Tibial artery (tissue), 4 donors: ENCODE results near the gene COP1.

ENCODE experiments used
- DNase-seq, 2 donors: peaks; one replicate each; pipeline ENCODE4 v3.0.0-alpha.2; 2019
- H3K27ac ChIP-seq, 2 donors: fragments of 200-600 bp; sonication (generic) in 1 of 2; 1 replicate in 1 of 2; 2 replicates in 1 of 2; pipeline ENCODE4 v1.5.1; 2018 to 2019; ENCODE audit warnings: mild to moderate bottlenecking in 1 of 2
- H3K27me3 ChIP-seq, 2 donors: fragments of 200-600 bp; sonication (generic) in 1 of 2; one replicate each; pipeline versions ENCODE4 v1.5.1 to v1.6.0; 2016 to 2019
- H3K36me3 ChIP-seq, 3 donors: fragments of 200-600 bp; sonication (generic) in 2 of 3; one replicate each; pipeline ENCODE4 v1.5.1; 2016 to 2019; ENCODE audit warnings: mild to moderate bottlenecking in 2 of 3
- H3K4me1 ChIP-seq, 4 donors: fragments of 200-600 bp; sonication (generic) in 2 of 4; 1 replicate in 3 of 4; 2 replicates in 1 of 4; pipeline ENCODE4 v1.5.1; 2016 to 2019
- H3K4me3 ChIP-seq, 2 donors: fragments of 200-600 bp; sonication (generic) in 1 of 2; 1 replicate in 1 of 2; 2 replicates in 1 of 2; pipeline ENCODE4 v1.5.1; 2018 to 2019; ENCODE audit warnings: mild to moderate bottlenecking in 2 of 2
- H3K9me3 ChIP-seq, 3 donors: fragments of 200-600 bp; sonication (generic) in 1 of 3; one replicate each; pipeline ENCODE4 v1.5.1; 2016 to 2019
- intact Hi-C: fragments of 100-400 bp; cut with DNase I; formaldehyde crosslinking; loops from one replicate; pipeline ENCODE4 v1.15.0; 2023; ENCODE audit warnings: low total_unique reads
- TF ChIP-seq, protein P1 (sequence below), 2 experiments: fragments of 200-600 bp in 1 of 2; fragments of 450-650 bp in 1 of 2; IDR thresholded peaks; one replicate each; pipeline ENCODE4 v1.5.1; 2017 to 2019; ENCODE audit warnings: antibody characterized with exemption in 2 of 2, mild to moderate bottlenecking in 1 of 2, moderate library complexity in 1 of 2

The COP1 gene

DNA sequence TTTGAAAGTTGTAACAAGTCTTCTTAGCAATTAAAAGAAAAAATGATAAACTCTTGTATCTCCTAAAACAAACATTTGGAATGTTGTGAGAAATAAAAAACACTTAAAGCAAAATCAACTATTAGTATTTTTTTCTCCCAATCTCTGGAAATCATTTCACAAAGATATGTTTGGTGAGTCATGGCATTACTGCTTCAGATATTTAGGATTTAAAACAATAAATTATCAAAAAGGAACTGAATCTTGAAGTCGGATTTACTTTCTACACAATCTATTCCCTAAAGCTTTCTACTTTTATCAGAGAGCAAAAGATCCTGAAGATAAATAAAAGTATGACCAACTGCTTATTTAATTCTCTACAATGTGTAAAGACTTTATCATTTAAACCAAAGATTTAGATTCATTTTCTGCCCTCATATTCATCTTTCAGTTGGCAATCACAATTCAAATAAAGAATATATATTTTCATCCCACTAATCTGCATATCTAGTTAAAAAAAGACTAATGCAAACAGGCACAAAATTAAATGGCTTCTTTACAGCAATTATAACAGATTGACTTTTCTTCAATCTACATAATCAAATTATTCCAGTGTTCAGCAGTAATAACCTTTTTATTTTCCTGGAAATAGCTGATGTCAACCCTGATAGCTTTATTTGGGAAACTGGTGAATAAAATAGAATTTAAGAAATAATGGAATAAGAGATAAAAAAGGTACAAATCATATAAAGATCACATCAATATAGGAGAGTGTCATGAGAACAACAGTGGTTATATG, 230.0 kb downstream of the COP1 start:
- peaks cover 0 to 43% (median 10%) of the 10 kb centered on the region in 4 donors for H3K4me1 ChIP-seq
- TF ChIP-seq, protein P1, sequence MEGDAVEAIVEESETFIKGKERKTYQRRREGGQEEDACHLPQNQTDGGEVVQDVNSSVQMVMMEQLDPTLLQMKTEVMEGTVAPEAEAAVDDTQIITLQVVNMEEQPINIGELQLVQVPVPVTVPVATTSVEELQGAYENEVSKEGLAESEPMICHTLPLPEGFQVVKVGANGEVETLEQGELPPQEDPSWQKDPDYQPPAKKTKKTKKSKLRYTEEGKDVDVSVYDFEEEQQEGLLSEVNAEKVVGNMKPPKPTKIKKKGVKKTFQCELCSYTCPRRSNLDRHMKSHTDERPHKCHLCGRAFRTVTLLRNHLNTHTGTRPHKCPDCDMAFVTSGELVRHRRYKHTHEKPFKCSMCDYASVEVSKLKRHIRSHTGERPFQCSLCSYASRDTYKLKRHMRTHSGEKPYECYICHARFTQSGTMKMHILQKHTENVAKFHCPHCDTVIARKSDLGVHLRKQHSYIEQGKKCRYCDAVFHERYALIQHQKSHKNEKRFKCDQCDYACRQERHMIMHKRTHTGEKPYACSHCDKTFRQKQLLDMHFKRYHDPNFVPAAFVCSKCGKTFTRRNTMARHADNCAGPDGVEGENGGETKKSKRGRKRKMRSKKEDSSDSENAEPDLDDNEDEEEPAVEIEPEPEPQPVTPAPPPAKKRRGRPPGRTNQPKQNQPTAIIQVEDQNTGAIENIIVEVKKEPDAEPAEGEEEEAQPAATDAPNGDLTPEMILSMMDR (IDR thresholded peaks at IDR 0.05) = no peak
- no peak overlapping the region for H3K27ac ChIP-seq
- H3K4me3 ChIP-seq = no peak overlapping the region
- DNase-seq = no peak
- intact Hi-C loops = no loop called here
- H3K36me3 ChIP-seq = peaks cover 0 to 4% (median 4%) of the 10 kb centered on the region in 3 donors
- H3K9me3 ChIP-seq = peaks cover 0 to 10% (median 0%) of the 10 kb centered on the region in 3 donors
- H3K27me3 ChIP-seq = no peaks in the 10 kb centered on the region

GRCh38 chr1:175969231-175969630, 237.9 kb downstream of the COP1 start:
- Histone ChIP-seq H3K9me3 (no peaks in the 10 kb centered on the region), H3K27ac (no peak overlapping the region), H3K4me1 (peaks cover 0 to 10% (median 0%) of the 10 kb centered on the region in 4 donors), H3K36me3 (peaks cover 0 to 10% (median 8%) of the 10 kb centered on the region in 3 donors), H3K27me3 (no peaks in the 10 kb centered on the region), H3K4me3 (no peak overlapping the region)
- TF ChIP-seq, protein P1 (IDR thresholded peaks at IDR 0.05) = no peak
- intact Hi-C loops = no loop called here
- no peak for DNase-seq

DNA sequence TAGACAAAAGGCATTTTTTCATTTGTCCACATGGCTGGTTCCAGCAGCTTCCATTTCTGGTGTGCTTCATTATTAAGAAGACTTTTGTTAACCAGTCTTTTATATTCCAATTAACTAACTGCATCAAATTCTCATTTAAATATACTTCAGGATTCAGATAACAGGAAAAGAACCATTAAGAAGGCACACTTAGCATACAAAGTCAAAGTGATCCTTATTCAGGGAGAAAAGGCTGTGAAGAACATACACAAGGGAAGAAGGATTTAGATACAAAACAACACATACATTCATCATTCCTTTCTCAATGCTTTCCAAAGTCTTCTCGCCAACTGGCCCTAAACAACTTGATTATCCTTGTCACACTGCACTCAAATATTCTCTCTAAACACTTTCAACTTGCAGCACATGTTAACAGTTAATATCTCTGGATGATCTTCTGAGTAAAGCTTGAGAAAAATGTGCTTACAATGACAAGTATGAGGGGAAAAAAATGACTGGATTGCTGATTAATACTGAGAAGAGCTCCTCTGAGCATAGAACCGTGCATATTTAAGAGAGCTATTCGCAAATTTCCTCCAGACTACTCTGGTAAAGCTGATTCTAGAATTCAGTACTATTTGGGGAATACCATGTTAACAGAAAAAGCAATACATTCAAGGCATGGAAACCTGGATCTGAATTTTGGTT, 238.5 kb downstream of the COP1 start:
- TF ChIP-seq, protein P1 (IDR thresholded peaks at IDR 0.05) = no peak
- Histone ChIP-seq H3K36me3 (peaks cover 0 to 10% (median 8%) of the 10 kb centered on the region in 3 donors), H3K27me3 (no peaks in the 10 kb centered on the region), H3K4me1 (peaks cover 0 to 10% (median 0%) of the 10 kb centered on the region in 4 donors), H3K27ac (no peak overlapping the region), H3K4me3 (no peak overlapping the region), H3K9me3 (no peaks in the 10 kb centered on the region)
- intact Hi-C loops = no loop called here
- DNase-seq = no peak

GRCh38 chr1:175963740-175964139, 243.3 kb downstream of the COP1 start:
- Histone ChIP-seq H3K27me3 (no peaks in the 10 kb centered on the region), H3K27ac (no peak overlapping the region), H3K4me3 (no peak overlapping the region), H3K36me3 (peaks cover 0 to 11% (median 8%) of the 10 kb centered on the region in 3 donors), H3K9me3 (no peaks in the 10 kb centered on the region), H3K4me1 (peaks cover 0 to 10% (median 0%) of the 10 kb centered on the region in 4 donors)
- DNase-seq = no peak
- intact Hi-C loops = no loop called here
- TF ChIP-seq, protein P1 (IDR thresholded peaks at IDR 0.05) = no peak

- H3K36me3 ChIP-seq = peaks cover 0 to 15% (median 12%) of the 10 kb centered on the region in 3 donors
- no peak overlapping the region for H3K4me3 ChIP-seq
- intact Hi-C loops = no loop called here
- no peaks in the 10 kb centered on the region for H3K4me1 ChIP-seq
- no peaks in the 10 kb centered on the region for H3K9me3 ChIP-seq
- no peak for DNase-seq
- TF ChIP-seq, protein P1 (IDR thresholded peaks at IDR 0.05) = no peak
- H3K27ac ChIP-seq = no peak overlapping the region
- H3K27me3 ChIP-seq = no peaks in the 10 kb centered on the region
Observed at GRCh38 chr1:175960169-175960568, 246.9 kb downstream of the COP1 start.
